Upper lobe of left lung (tissue), 6 donors: ENCODE data around the gene TTC34. TPM values are rescaled to one million over a fixed set of nuclear protein-coding genes. Genes with fewer than 3 reads are reported as not detected.

ENCODE experiments used
- ATAC-seq, 2 donors: fragments of 200-7000 bp; cut with Tn5 transposase; one replicate each; pipeline ENCODE4 v1.9.1; 2022; ENCODE audit warnings: mild to moderate bottlenecking in 2 of 2, moderate library complexity in 2 of 2; ENCODE audit not compliant: low FRiP score in 2 of 2
- DNase-seq, 2 donors: peaks; one replicate each; pipeline ENCODE4 v3.0.0-alpha.2; 2019 to 2020
- H3K27ac ChIP-seq, 4 donors: fragments of 200-600 bp; sonication (generic); one replicate each; pipeline ENCODE4 v1.5.1; 2016 to 2019
- H3K27me3 ChIP-seq, 4 donors: fragments of 200-600 bp; sonication (generic); one replicate each; pipeline ENCODE4 v1.5.1; 2017 to 2019
- H3K36me3 ChIP-seq, 4 donors: fragments of 200-600 bp; sonication (generic); one replicate each; pipeline ENCODE4 v1.5.1; 2016 to 2019
- H3K4me1 ChIP-seq, 4 donors: fragments of 200-600 bp; sonication (generic); one replicate each; pipeline ENCODE4 v1.5.1; 2018 to 2019
- H3K4me3 ChIP-seq, 4 donors: fragments of 200-600 bp; sonication (generic); one replicate each; pipeline ENCODE4 v1.5.1; 2017 to 2019; ENCODE audit warnings: mild to moderate bottlenecking in 2 of 4, moderate library complexity in 1 of 4
- H3K9me3 ChIP-seq, 4 donors: fragments of 200-600 bp; sonication (generic); one replicate each; pipeline ENCODE4 v1.5.1; 2018 to 2019
- CTCF ChIP-seq, 6 experiments: fragments of 450-650 bp in 4 of 6; fragments of 200-600 bp in 2 of 6; sonication (generic) in 2 of 6; IDR thresholded peaks; one replicate each; pipeline ENCODE4 v1.5.1; 2016 to 2019; ENCODE audit warnings: antibody characterized with exemption in 6 of 6
- EP300 ChIP-seq, 4 donors: sonication (generic); formaldehyde crosslinking; IDR thresholded peaks; one replicate each; pipeline ENCODE4 v1.5.1; 2017; ENCODE audit warnings: antibody characterized with exemption in 4 of 4, control low read depth in 2 of 4
- POLR2A ChIP-seq, 4 donors: fragments of 450-650 bp; IDR thresholded peaks; one replicate each; pipeline ENCODE4 v1.5.1; 2016 to 2017; ENCODE audit warnings: antibody characterized with exemption in 4 of 4, mild to moderate bottlenecking in 2 of 4
- POLR2AphosphoS5 ChIP-seq, 2 donors: sonication (generic); formaldehyde crosslinking; IDR thresholded peaks; one replicate each; pipeline ENCODE4 v1.5.1; 2017; ENCODE audit warnings: antibody characterized with exemption in 2 of 2
- WGBS, 2 donors: methylation state at CpG; one replicate each; pipeline ENCODE4 v1.1.5; 2017 to 2018; 5-methylcytosine and 5-hydroxymethylcytosine counted together
- total RNA-seq, 6 donors: library from RNA; depleted of rRNA in 4 of 6; stranded (reverse); fragments of >200 nt in 4 of 6; gene quantifications; one replicate each; pipeline versions ENCODE4 v1.1.0 to v1.2.1, GENCODE V29; 2016 to 2021
- donor health status: DM: no; HTN: no; CAD: no; lungs with moderate emphysema.
- donor health status: DM: no; HTN: yes; CAD: no; lungs with severe emphysema.

TTC34 gene
- total RNA-seq, 6 donors from 2014 or later, result 0.76 to 4.2 (median 2.1) TPM

DNA sequence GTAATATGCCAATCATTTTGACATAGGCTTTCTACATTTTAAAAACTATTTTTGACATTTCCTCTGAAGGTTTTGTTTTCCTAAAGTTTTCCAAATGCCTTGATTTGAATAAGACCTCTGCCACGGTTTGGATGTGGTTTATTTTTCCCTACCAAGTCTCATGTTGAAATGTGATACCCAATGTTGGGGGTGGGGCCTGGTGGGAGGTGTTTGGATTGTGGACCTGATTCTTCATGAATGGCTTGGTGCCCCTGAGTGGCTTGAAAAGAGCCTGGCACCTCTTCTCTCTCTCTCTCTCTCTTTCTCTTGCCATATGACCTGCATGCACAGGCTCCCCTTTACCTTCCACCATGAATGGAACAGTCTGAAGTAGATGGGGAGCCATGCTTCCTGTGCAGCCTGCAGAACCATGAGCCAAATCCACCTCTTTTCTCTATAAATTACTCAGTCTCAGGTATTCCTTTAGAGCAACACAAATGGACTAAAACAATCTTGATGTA, 183.5 kb downstream of the TTC34 start:
- no peak for TF ChIP-seq EP300 (IDR thresholded peaks at IDR 0.05)
- ATAC-seq, result no peak
- Histone ChIP-seq H3K4me1 (no peaks in the 10 kb centered on the region), H3K27me3 (no peaks in the 10 kb centered on the region), H3K4me3 (no peak overlapping the region), H3K36me3 (no peaks in the 10 kb centered on the region), H3K27ac (no peak overlapping the region), H3K9me3 (peaks cover 0 to 9% (median 5%) of the 10 kb centered on the region in 4 donors)
- DNase-seq, result no peak
- 4 to 6% methylated on average over 1 of the region's 1 CpG for WGBS, 2 donors

DNA sequence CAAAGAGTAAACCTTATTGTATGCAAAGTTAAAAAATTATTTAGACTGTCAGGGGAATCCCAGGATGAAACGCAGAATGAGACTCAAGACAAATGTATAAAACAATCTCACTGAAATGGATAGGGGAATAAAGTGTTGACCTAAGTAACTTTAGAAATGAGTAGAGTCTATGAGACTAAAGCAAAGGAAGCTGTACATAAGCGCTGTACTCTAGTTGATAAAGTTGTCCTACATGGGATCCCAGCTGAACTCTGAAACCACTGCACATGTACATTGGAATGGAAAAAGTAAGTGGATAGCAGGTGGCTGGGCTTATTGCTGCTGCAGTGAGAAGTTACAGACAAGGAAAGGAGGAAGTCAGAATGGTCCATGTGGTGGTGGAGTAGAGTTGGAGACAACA, 187.3 kb downstream of the TTC34 start:
- no peak for DNase-seq
- TF ChIP-seq EP300 (IDR thresholded peaks at IDR 0.05), result no peak
- no peak for TF ChIP-seq CTCF (IDR thresholded peaks at IDR 0.05)
- no peak for TF ChIP-seq POLR2AphosphoS5 (IDR thresholded peaks at IDR 0.05)
- no peak for TF ChIP-seq POLR2A (IDR thresholded peaks at IDR 0.05)
- ATAC-seq, result no peak
- H3K4me3 ChIP-seq, result no peak overlapping the region
- no peak overlapping the region for H3K27ac ChIP-seq
- WGBS, 2 donors, result 89 to 98% methylated on average over 2 of the region's 2 CpGs
- H3K36me3 ChIP-seq, result no peaks in the 10 kb centered on the region
- peaks cover 0 to 10% (median 5%) of the 10 kb centered on the region in 4 donors for H3K4me1 ChIP-seq
- H3K9me3 ChIP-seq, result peaks cover 0 to 9% (median 5%) of the 10 kb centered on the region in 4 donors
- H3K27me3 ChIP-seq, result no peaks in the 10 kb centered on the region

- TF ChIP-seq POLR2AphosphoS5 (IDR thresholded peaks at IDR 0.05) (no peak), EP300 (IDR thresholded peaks at IDR 0.05) (no peak), CTCF (IDR thresholded peaks at IDR 0.05) (no peak), POLR2A (IDR thresholded peaks at IDR 0.05) (no peak)
- no peak overlapping the region for H3K4me3 ChIP-seq
- 77 to 88% methylated on average over 11 of the region's 11 CpGs for WGBS, 2 donors
- ATAC-seq (no peak), DNase-seq (peak in 1 of 2 donors; percentile 23)
- H3K27ac ChIP-seq, result no peak overlapping the region
- H3K36me3 ChIP-seq, result no peaks in the 10 kb centered on the region
- peaks cover 0 to 9% (median 5%) of the 10 kb centered on the region in 4 donors for H3K9me3 ChIP-seq
- peaks cover 0 to 11% (median 7%) of the 10 kb centered on the region in 4 donors for H3K4me1 ChIP-seq
- no peaks in the 10 kb centered on the region for H3K27me3 ChIP-seq
Observed at GRCh38 chr1:2612591-2613365, 188.7 kb downstream of the TTC34 start.

DNA sequence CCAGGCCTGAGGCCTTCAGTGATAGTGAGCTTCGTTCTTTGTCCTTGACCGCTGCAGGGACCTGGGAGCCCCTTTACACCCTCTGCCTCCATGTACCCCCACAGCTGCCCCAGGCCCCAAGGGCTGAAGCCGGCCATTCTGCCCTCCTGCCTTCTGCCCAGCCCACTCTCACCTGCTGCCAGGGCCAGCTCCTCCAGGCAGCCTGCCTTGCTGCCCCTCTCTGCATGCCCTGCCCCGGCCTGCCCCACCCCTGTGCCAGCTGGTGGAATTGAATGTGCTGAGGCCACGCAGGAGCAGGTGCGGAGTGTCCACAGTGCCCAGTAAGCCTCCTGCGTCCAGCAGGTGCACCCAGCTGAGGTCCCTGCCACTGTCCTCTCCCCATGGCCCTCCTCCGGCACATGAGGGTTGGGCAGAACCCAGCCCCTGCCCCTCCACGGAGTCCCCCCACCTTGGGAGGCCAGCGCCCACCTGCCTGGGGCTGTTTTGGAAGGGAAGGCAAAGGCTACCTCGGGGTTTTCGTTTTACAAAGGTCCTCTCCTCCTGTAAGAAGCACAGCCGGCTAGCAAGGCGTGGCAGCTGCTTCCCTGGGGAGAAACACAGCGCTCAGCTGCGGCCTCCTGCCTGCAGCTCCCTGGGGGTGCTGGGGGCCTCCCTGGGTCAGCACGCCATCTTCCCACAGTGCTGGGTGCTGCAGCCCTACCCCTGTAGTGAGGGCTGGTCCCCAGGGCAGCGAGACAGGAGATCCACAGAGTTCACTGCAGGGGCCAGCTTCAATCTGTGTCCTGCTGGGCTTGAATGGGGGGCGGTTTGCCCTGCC, 189.7 kb downstream of the TTC34 start:
- TF ChIP-seq POLR2A (IDR thresholded peaks at IDR 0.05), result no peak
- no peak for TF ChIP-seq POLR2AphosphoS5 (IDR thresholded peaks at IDR 0.05)
- no peak for TF ChIP-seq CTCF (IDR thresholded peaks at IDR 0.05)
- TF ChIP-seq EP300 (IDR thresholded peaks at IDR 0.05), result no peak
- Histone ChIP-seq H3K9me3 (peaks cover 0 to 9% (median 5%) of the 10 kb centered on the region in 4 donors), H3K27me3 (no peaks in the 10 kb centered on the region), H3K36me3 (no peaks in the 10 kb centered on the region), H3K4me1 (peaks cover 0 to 17% (median 7%) of the 10 kb centered on the region in 4 donors), H3K4me3 (no peak overlapping the region), H3K27ac (no peak overlapping the region)
- ATAC-seq (no peak), DNase-seq (peak in 1 of 2 donors; percentile 59)
- 87 to 98% methylated on average over 5 to 13 of the region's 19 CpGs for WGBS, 2 donors

GRCh38 chr1:2611031-2611501, 190.4 kb downstream of the TTC34 start:
- ATAC-seq (peak; percentile 32 to 48), DNase-seq (peak; percentile 55 to 82)
- Histone ChIP-seq H3K27me3 (no peaks in the 10 kb centered on the region), H3K4me1 (peaks cover 0 to 17% (median 7%) of the 10 kb centered on the region in 4 donors), H3K9me3 (peaks cover 0 to 9% (median 4%) of the 10 kb centered on the region in 4 donors), H3K36me3 (no peaks in the 10 kb centered on the region), H3K4me3 (peak overlapping the region in 3 of 4 donors; percentile 20 to 39 (median 21)), H3K27ac (no peak overlapping the region)
- 9 to 40% methylated on average over 4 to 24 of the region's 24 CpGs for WGBS, 2 donors
- TF ChIP-seq POLR2A (IDR thresholded peaks at IDR 0.05), result no peak
- no peak for TF ChIP-seq EP300 (IDR thresholded peaks at IDR 0.05)
- TF ChIP-seq POLR2AphosphoS5 (IDR thresholded peaks at IDR 0.05), result no peak
- TF ChIP-seq CTCF (IDR thresholded peaks at IDR 0.05), result no peak
